H1 (cell line): ENCODE results near the gene CALML4. TPM values are rescaled to one million over a fixed set of nuclear protein-coding genes. Genes with fewer than 3 reads are reported as not detected.

ENCODE experiments used
- CTCF ChIA-PET: fragments of 300-600 bp; sonication (Branson Sonifier 250); formaldehyde crosslinking; loops from one replicate; lab custom pipeline; 2021; ENCODE audit not compliant: partially characterized antibody; lab: Charles Lee
- POLR2A ChIA-PET: fragments of 300-600 bp; sonication (Branson Sonifier 250); formaldehyde crosslinking; loops from one replicate; lab custom pipeline; 2021; ENCODE audit warnings: inconsistent platforms; ENCODE audit not compliant: partially characterized antibody; lab: Charles Lee
- DNase-seq, 2 experiments: peaks; one replicate each; pipeline versions ENCODE4 v3.0.0 to v3.0.0-alpha.2; 2010 to 2022; ENCODE audit warnings: low spot score in 2 of 2, low read depth in 1 of 2, mixed read lengths in 1 of 2
- FAIRE-seq: peaks from 2 replicates; lab custom pipeline; 2011; peaks lifted over from hg19 to GRCh38; lab: Jason Lieb, UNC
- H2AFZ ChIP-seq: 2 replicates; pipeline ENCODE4 v1.8.1; 2012; ENCODE audit warnings: low read length, inconsistent platforms
- H2AK5ac ChIP-seq: 2 replicates; pipeline ENCODE4 v1.6.1; 2013; ENCODE audit warnings: low read depth, low read length
- H2BK120ac ChIP-seq: replicated peaks from 2 replicates; pipeline ENCODE3; 2013; ENCODE audit warnings: low read depth, low read length, inconsistent platforms
- H2BK12ac ChIP-seq: 2 replicates; pipeline ENCODE4 v1.6.1; 2013; ENCODE audit warnings: low read depth, low read length
- H2BK15ac ChIP-seq: 2 replicates; pipeline ENCODE4 v1.6.1; 2013; ENCODE audit warnings: low read length
- H2BK20ac ChIP-seq: 2 replicates; pipeline ENCODE4 v1.6.1; 2013; ENCODE audit warnings: low read length
- H2BK5ac ChIP-seq: 2 replicates; pipeline ENCODE4 v1.6.1; 2013; ENCODE audit warnings: low read depth, low read length
- H3K14ac ChIP-seq: 2 replicates; pipeline ENCODE4 v1.6.1; 2013; ENCODE audit warnings: inconsistent platforms; ENCODE audit not compliant: insufficient read length
- H3K18ac ChIP-seq: 2 replicates; pipeline ENCODE4 v1.6.1; 2013; ENCODE audit warnings: low read length; ENCODE audit errors: extremely low read depth
- H3K23ac ChIP-seq: 2 replicates; pipeline ENCODE4 v1.6.1; 2013; ENCODE audit warnings: inconsistent platforms; ENCODE audit not compliant: insufficient read length
- H3K23me2 ChIP-seq: 2 replicates; pipeline ENCODE4 v1.6.1; 2013; ENCODE audit warnings: low read depth, low read length
- H3K27ac ChIP-seq: 2 replicates; pipeline ENCODE4 v1.6.1; 2011; ENCODE audit warnings: low read depth, low read length, inconsistent platforms
- H3K27me3 ChIP-seq, 4 experiments: replicated peaks in 1 of 4; 1 replicate in 1 of 4; 2 replicates in 3 of 4; pipeline versions ENCODE4 v1.6.1 to v1.8.1; 2011 to 2013; ENCODE audit warnings: low read length in 3 of 4, mild to moderate bottlenecking in 3 of 4, inconsistent platforms in 2 of 4, mixed read lengths in 2 of 4, moderate library complexity in 1 of 4; ENCODE audit not compliant: control insufficient read depth in 3 of 4, insufficient read depth in 3 of 4; ENCODE audit errors: extremely low read depth in 1 of 4
- H3K36me3 ChIP-seq, 4 experiments: 2 replicates each; pipeline versions ENCODE4 v1.6.1 to v1.8.1; 2011 to 2013; ENCODE audit warnings: mild to moderate bottlenecking in 4 of 4, low read length in 3 of 4, moderate library complexity in 2 of 4, control low read depth in 1 of 4, inconsistent platforms in 1 of 4; ENCODE audit not compliant: insufficient read depth in 4 of 4, control insufficient read depth in 2 of 4
- H3K4ac ChIP-seq: replicated peaks from 2 replicates; pipeline ENCODE3; 2013; ENCODE audit warnings: low read length, low read depth, mixed read lengths, inconsistent platforms; ENCODE audit not compliant: insufficient read length
- H3K4me1 ChIP-seq, 4 experiments: replicated peaks in 1 of 4; 1 replicate in 1 of 4; 2 replicates in 3 of 4; pipeline versions ENCODE4 v1.6.1 to v1.8.1; 2011 to 2013; ENCODE audit warnings: low read length in 3 of 4, inconsistent platforms in 2 of 4, mixed read lengths in 1 of 4; ENCODE audit not compliant: insufficient read depth in 4 of 4, control insufficient read depth in 3 of 4
- H3K4me2 ChIP-seq, 2 experiments: 2 replicates each; pipeline versions ENCODE4 v1.6.1 to v1.8.1; 2011 to 2013; ENCODE audit warnings: low read depth in 2 of 2, low read length in 2 of 2, control low read depth in 1 of 2, inconsistent platforms in 1 of 2, mild to moderate bottlenecking in 1 of 2; ENCODE audit not compliant: insufficient read depth in 1 of 2
- H3K4me3 ChIP-seq, 4 experiments: fragments of 200-600, 300-600 bp in 1 of 4; sonication (generic), shearing (Covaris generic), sonication (Bioruptor Twin) in 1 of 4; 2 replicates each; pipeline versions ENCODE4 v1.5.1 to v1.8.1; 2011 to 2016; ENCODE audit warnings: low read length in 4 of 4, low read depth in 3 of 4, control low read depth in 2 of 4, inconsistent platforms in 2 of 4, mild to moderate bottlenecking in 2 of 4, mixed read lengths in 1 of 4, moderate library complexity in 1 of 4; ENCODE audit not compliant: insufficient read depth in 2 of 4; ENCODE audit errors: extremely low read depth in 1 of 4
- H3K56ac ChIP-seq: replicated peaks from 2 replicates; pipeline ENCODE3; 2013; ENCODE audit warnings: low read depth, mild to moderate bottlenecking, mixed read lengths, low read length, inconsistent platforms; ENCODE audit not compliant: insufficient read length
- H3K79me1 ChIP-seq: 2 replicates; pipeline ENCODE4 v1.6.1; 2013; ENCODE audit warnings: low read depth, low read length, control low read depth
- H3K79me2 ChIP-seq, 2 experiments: 2 replicates each; pipeline versions ENCODE4 v1.6.1 to v1.8.1; 2012 to 2013; ENCODE audit warnings: low read length in 2 of 2, mild to moderate bottlenecking in 2 of 2, inconsistent platforms in 1 of 2; ENCODE audit not compliant: insufficient read depth in 2 of 2, control insufficient read depth in 1 of 2
- H3K9ac ChIP-seq, 4 experiments: replicated peaks in 1 of 4; 1 replicate in 1 of 4; 2 replicates in 3 of 4; pipeline versions ENCODE4 v1.6.1 to v1.8.1; 2011 to 2013; ENCODE audit warnings: low read depth in 3 of 4, low read length in 3 of 4, control low read depth in 2 of 4, mild to moderate bottlenecking in 2 of 4, moderate library complexity in 2 of 4, inconsistent platforms in 1 of 4; ENCODE audit errors: extremely low read depth in 1 of 4
- H3K9me3 ChIP-seq, 2 experiments: 2 replicates each; pipeline versions ENCODE4 v1.6.1 to v1.8.1; 2012 to 2013; ENCODE audit warnings: mild to moderate bottlenecking in 2 of 2, moderate library complexity in 2 of 2, control low read depth in 1 of 2, inconsistent platforms in 1 of 2, low read depth in 1 of 2, low read length in 1 of 2, mixed read lengths in 1 of 2; ENCODE audit not compliant: insufficient read depth in 2 of 2
- H4K20me1 ChIP-seq, 2 experiments: replicated peaks in 1 of 2; 2 replicates each; pipeline versions ENCODE3 to v1.8.1; 2011 to 2013; ENCODE audit warnings: inconsistent platforms in 2 of 2, low read length in 2 of 2, mild to moderate bottlenecking in 1 of 2; ENCODE audit not compliant: insufficient read depth in 2 of 2, control insufficient read depth in 1 of 2
- H4K5ac ChIP-seq: 2 replicates; pipeline ENCODE4 v1.6.1; 2013; ENCODE audit warnings: low read length, low read depth, mixed read lengths, inconsistent platforms; ENCODE audit not compliant: insufficient read length
- H4K8ac ChIP-seq: 2 replicates; pipeline ENCODE4 v1.8.0; 2013; ENCODE audit warnings: mild to moderate bottlenecking, moderate library complexity, low read length, inconsistent platforms; ENCODE audit not compliant: insufficient read depth; ENCODE audit errors: extremely low read depth
- H4K91ac ChIP-seq: replicated peaks from 2 replicates; pipeline ENCODE3; 2013; ENCODE audit warnings: low read length, mixed read lengths, inconsistent platforms; ENCODE audit not compliant: insufficient read length
- CHD1 ChIP-seq: IDR thresholded peaks from 2 replicates; pipeline ENCODE4 v1.6.1; 2012; ENCODE audit warnings: low read depth, low read length, improper control_type of control experiment
- CREB1 ChIP-seq: IDR thresholded peaks from 2 replicates; pipeline ENCODE4 v1.6.1; 2012; ENCODE audit warnings: inconsistent platforms
- PHF8 ChIP-seq: fragments of 200-600 bp; sonication (generic); conservative IDR thresholded peaks from 2 replicates; pipeline ENCODE4 v1.7.1; 2012; ENCODE audit warnings: low read depth, mild to moderate bottlenecking, inconsistent platforms, low read length, moderate library complexity
- SP1 ChIP-seq: IDR thresholded peaks from 2 replicates; pipeline ENCODE4 v1.6.1; 2011; ENCODE audit warnings: low read depth, low read length
- SP2 ChIP-seq: IDR thresholded peaks from 2 replicates; pipeline ENCODE4 v1.6.1; 2012; ENCODE audit warnings: mild to moderate bottlenecking, low read length, inconsistent platforms
- SUZ12 ChIP-seq: fragments of 200-600 bp; sonication (generic); IDR thresholded peaks from 2 replicates; pipeline ENCODE4 v1.6.1; 2012; ENCODE audit warnings: mild to moderate bottlenecking, inconsistent platforms, low read length, moderate library complexity, mixed read lengths
- TAF1 ChIP-seq: IDR thresholded peaks from 2 replicates; pipeline ENCODE4 v1.6.1; 2011; ENCODE audit warnings: mild to moderate bottlenecking, low read depth, low read length
- TAF7 ChIP-seq: optimal IDR thresholded peaks from 2 replicates; pipeline ENCODE3; 2011; ENCODE audit warnings: low read depth, mild to moderate bottlenecking, inconsistent platforms, low read length, moderate library complexity, borderline replicate concordance
- polyA plus RNA-seq, 7 experiments: library from polyadenylated mRNA; depleted of rRNA in 3 of 7; stranded (reverse) in 5 of 7; unstranded in 2 of 7; fragments of >200 nt in 5 of 7; fragments of 200-250 nt in 2 of 7; gene quantifications; 1 replicate in 5 of 7; 2 replicates in 1 of 7; 4 replicates in 1 of 7; pipeline versions ENCODE4 v1.2.1 to v1.2.3, GENCODE V29; 2011 to 2013; ENCODE audit warnings: missing spikeins in 2 of 7, mixed read lengths in 2 of 7
- total RNA-seq: library from RNA; stranded (reverse); fragmentation: NEBNext Ultra II Directional; extraction: Animal tissue kit (Norgen Biotek cat#: 25700); gene quantifications from 2 replicates; pipeline ENCODE4 v1.2.1, GENCODE V29; 2021

The CALML4 gene
- total and polyA plus RNA-seq, 2 of the 8 experiments (the other 6 are each of a cell fraction or from before 2014, with no cell fraction given): 3.8 to 12.5 TPM

- H3K18ac ChIP-seq: no peak overlapping the region
- no peak for DNase-seq
Observed at GRCh38 chr15:68177742-68178141, 27.4 kb downstream of the CALML4 start.

More at GRCh38 chr15:68177742-68178141, 27.4 kb downstream of the CALML4 start:
- TF ChIP-seq SP1 (no peak), TAF7 (no peak), SP2 (no peak), PHF8 (no peak), SUZ12 (no peak), CREB1 (no peak), CHD1 (no peak), TAF1 (no peak)
- no peak overlapping the region for H3K23ac ChIP-seq
- no peaks in the 10 kb centered on the region for H3K27me3 ChIP-seq
- no peak for FAIRE-seq
- H4K8ac ChIP-seq: no peak overlapping the region
- CTCF ChIA-PET: interaction anchor here (1.0 to 2.0 kb wide), 2 partner anchors 9 to 317 kb away, joined by 3 to 5 read pairs; no protein-coding TSS in a partner anchor
- no peak overlapping the region for H4K91ac ChIP-seq
- no peak overlapping the region for H3K9ac ChIP-seq
- no peak overlapping the region for H2BK5ac ChIP-seq
- no peak overlapping the region for H2BK120ac ChIP-seq
- H2BK20ac ChIP-seq: no peak overlapping the region
- no peak overlapping the region for H4K5ac ChIP-seq
- H2BK12ac ChIP-seq: no peak overlapping the region
- no peak overlapping the region for H3K4me2 ChIP-seq
- H4K20me1 ChIP-seq: no peaks in the 10 kb centered on the region
- H3K79me2 ChIP-seq: no peaks in the 10 kb centered on the region
- H3K4me1 ChIP-seq: no peaks in the 10 kb centered on the region
- H3K23me2 ChIP-seq: peaks cover 1% of the 10 kb centered on the region; the same call in 1 of the 2 replicates
- no peaks in the 10 kb centered on the region for H3K79me1 ChIP-seq
- no peak overlapping the region for H2BK15ac ChIP-seq
- H2AFZ ChIP-seq: no peak overlapping the region
- POLR2A ChIA-PET: interaction anchor here (1.1 kb wide), 1 partner anchor 10 kb away, joined by 3 read pairs; no protein-coding TSS in a partner anchor
- H3K14ac ChIP-seq: no peak overlapping the region
- no peaks in the 10 kb centered on the region for H3K9me3 ChIP-seq
- no peak overlapping the region for H3K4me3 ChIP-seq
- H3K4ac ChIP-seq: no peak overlapping the region
- H3K36me3 ChIP-seq: peaks cover 2 to 32% (median 16%) of the 10 kb centered on the region in 4 experiments; a peak in 7 of 8 replicates
- no peak overlapping the region for H3K27ac ChIP-seq
- H2AK5ac ChIP-seq: no peak overlapping the region
- no peak overlapping the region for H3K56ac ChIP-seq
